Activated T-helper 2 cell treated with anti-CD3 and anti-CD28 coated beads, Interferon-gamma antibody, Interleukin-2, Interleukin-4, amounts not matched to agents 10 μg/mL and 5 μg/mL and 100 μg/mL, durations not matched to agents 14 hours and 24 hours and 36 hours (primary cell): ENCODE measurements around the gene ZNF669. TPM values are rescaled to one million over a fixed set of nuclear protein-coding genes. Genes with fewer than 3 reads are reported as not detected.

Source experiments
- DNase-seq: peaks from one replicate; pipeline ENCODE4 v3.0.0; 2021; ENCODE audit warnings: low spot score
- H3K27ac Mint-ChIP-seq: one replicate; pipeline ENCODE4 v1.8.0; 2021; ENCODE audit warnings: mixed read lengths
- H3K27me3 Mint-ChIP-seq: one replicate; pipeline ENCODE4 v1.8.0; 2021; ENCODE audit warnings: low read depth, mixed read lengths
- H3K36me3 Mint-ChIP-seq: one replicate; pipeline ENCODE4 v1.8.0; 2021; ENCODE audit warnings: low read depth, mixed read lengths
- H3K4me1 Mint-ChIP-seq: one replicate; pipeline ENCODE4 v1.8.0; 2021; ENCODE audit warnings: low read depth, mixed read lengths
- H3K4me3 Mint-ChIP-seq: one replicate; pipeline ENCODE4 v1.8.0; 2021; ENCODE audit warnings: low read depth, mild to moderate bottlenecking, moderate library complexity, mixed read lengths
- H3K9me3 Mint-ChIP-seq: one replicate; pipeline ENCODE4 v1.8.0; 2021; ENCODE audit warnings: mixed read lengths
- intact Hi-C: fragments of 100-400 bp; cut with micrococcal nuclease; formaldehyde crosslinking; loops from one replicate; pipeline ENCODE4 v1.15.1; 2023
- total RNA-seq: library from RNA; stranded (reverse); gene quantifications from 2 replicates; pipeline ENCODE4 v1.2.3, GENCODE V29; 2022

The ZNF669 gene
- total RNA-seq, 1 donor from 2014 or later, result 8.7 TPM

DNA sequence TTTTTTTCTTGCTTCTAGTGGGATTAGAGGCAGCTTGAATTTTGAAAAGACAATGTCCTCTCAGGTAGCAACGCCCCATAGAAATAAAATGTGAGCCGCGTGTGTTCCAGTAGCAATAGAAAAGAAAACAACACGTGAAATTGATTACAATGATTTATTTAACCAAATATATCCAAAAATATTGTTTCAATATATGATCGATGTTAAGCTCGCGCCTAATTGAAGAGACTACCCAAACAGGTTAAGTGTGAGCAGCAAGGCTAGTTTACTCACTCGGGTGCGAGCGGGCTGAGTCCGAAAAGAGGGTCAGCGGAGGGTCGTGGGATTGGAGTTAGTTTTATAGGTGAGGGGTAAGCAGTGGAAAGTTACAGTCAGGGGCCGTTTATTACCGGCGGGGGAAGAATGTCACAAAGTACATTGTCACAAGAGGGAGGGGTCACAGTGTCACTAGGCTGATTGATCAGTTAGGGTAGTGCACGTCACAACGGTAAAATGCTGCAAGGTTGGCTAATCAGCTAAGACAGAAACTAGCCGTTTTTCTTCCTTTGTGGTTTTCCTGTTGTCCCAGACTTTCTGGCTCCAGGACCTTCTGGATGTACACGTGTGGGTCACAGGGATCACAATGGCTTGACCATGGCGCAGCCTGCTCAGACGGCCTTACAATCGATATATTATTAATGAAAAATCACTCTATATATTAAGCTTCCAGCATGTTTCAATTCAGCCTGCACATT, 24.8 kb downstream of the ZNF669 start:
- Mint-ChIP-seq H3K4me3 (peak overlapping the region; percentile 88), H3K27me3 (peaks cover 5% of the 10 kb centered on the region), H3K27ac (no peak overlapping the region), H3K9me3 (peaks cover 18% of the 10 kb centered on the region), H3K36me3 (peaks cover 11% of the 10 kb centered on the region), H3K4me1 (peaks cover 20% of the 10 kb centered on the region)
- no peak for DNase-seq
- intact Hi-C loops, result loop anchor here (2.0 kb wide), 2 partner anchors 131 to 147 kb away; no protein-coding TSS in a partner anchor

GRCh38 chr1:247078258-247079140, 25.7 kb downstream of the ZNF669 start, which contains the start of gene ZNF670:
TSS of gene ZNF670 (minus strand) at chr1:247078811. CDS start at chr1:247078596, 215 bp downstream.
- intact Hi-C loops, result loop anchor here (1.0 to 2.0 kb wide), 4 partner anchors 26 to 253 kb away; partner anchors contain the start of genes ZNF496 and ZNF669
- Mint-ChIP-seq H3K27me3 (peaks cover 5% of the 10 kb centered on the region), H3K4me3 (peak within 1 kb of the TSS; percentile 88), H3K4me1 (peaks cover 20% of the 10 kb centered on the region), H3K36me3 (peaks cover 19% of the 10 kb centered on the region), H3K27ac (peak within 1 kb of the TSS; percentile 84), H3K9me3 (peaks cover 22% of the 10 kb centered on the region)
- peak; percentile 84 for DNase-seq

DNA sequence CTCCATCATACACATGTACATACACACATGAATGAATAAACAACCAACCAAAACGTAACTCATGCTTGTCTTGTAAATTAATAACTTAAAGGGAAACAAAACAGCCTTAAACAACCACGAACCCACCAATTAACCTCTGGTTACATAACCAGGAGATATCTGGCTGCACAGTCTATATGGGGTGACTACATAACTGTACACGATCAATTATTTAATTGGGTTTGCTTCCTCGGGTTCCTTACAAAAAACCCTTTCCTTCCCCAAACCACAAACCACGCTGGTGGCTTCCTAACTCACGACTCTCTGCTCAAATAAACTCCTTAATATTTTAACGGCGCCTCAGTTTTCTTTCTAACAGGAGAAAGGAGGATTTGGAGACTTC, 26.3 kb downstream of the ZNF669 start:
- no peak overlapping the region for H3K27ac Mint-ChIP-seq
- no peak for DNase-seq
- H3K9me3 Mint-ChIP-seq, result peaks cover 27% of the 10 kb centered on the region
- H3K4me1 Mint-ChIP-seq, result peaks cover 20% of the 10 kb centered on the region
- H3K27me3 Mint-ChIP-seq, result peaks cover 5% of the 10 kb centered on the region
- peak overlapping the region; percentile 88 for H3K4me3 Mint-ChIP-seq
- intact Hi-C loops, result loop anchor here (1.0 to 2.0 kb wide), 4 partner anchors 26 to 253 kb away; partner anchors contain the start of genes ZNF496 and ZNF669
- H3K36me3 Mint-ChIP-seq, result peaks cover 23% of the 10 kb centered on the region

- H3K27ac Mint-ChIP-seq, result no peak overlapping the region
- peaks cover 27% of the 10 kb centered on the region for H3K9me3 Mint-ChIP-seq
- peaks cover 23% of the 10 kb centered on the region for H3K36me3 Mint-ChIP-seq
- peaks cover 20% of the 10 kb centered on the region for H3K4me1 Mint-ChIP-seq
- DNase-seq, result no peak
- peak overlapping the region; percentile 88 for H3K4me3 Mint-ChIP-seq
- peaks cover 3% of the 10 kb centered on the region for H3K27me3 Mint-ChIP-seq
- intact Hi-C loops, result no loop called here
Measured at GRCh38 chr1:247077213-247077612, 26.9 kb downstream of the ZNF669 start.

- intact Hi-C loops, result no loop called here
- Mint-ChIP-seq H3K27ac (no peak overlapping the region), H3K27me3 (no peaks in the 10 kb centered on the region)
Measured at GRCh38 chr1:247070645-247071044, 33.5 kb downstream of the ZNF669 start.

GRCh38 chr1:247064304-247064703, 39.9 kb downstream of the ZNF669 start:
- no peaks in the 10 kb centered on the region for H3K27me3 Mint-ChIP-seq
- H3K4me1 Mint-ChIP-seq, result no peaks in the 10 kb centered on the region
- no peak for DNase-seq
- H3K36me3 Mint-ChIP-seq, result peaks cover 24% of the 10 kb centered on the region
- H3K27ac Mint-ChIP-seq, result no peak overlapping the region
- no peak overlapping the region for H3K4me3 Mint-ChIP-seq
- intact Hi-C loops, result no loop called here
- H3K9me3 Mint-ChIP-seq, result peaks cover 78% of the 10 kb centered on the region

More at GRCh38 chr1:247070645-247071044, 33.5 kb downstream of the ZNF669 start:
- H3K9me3 Mint-ChIP-seq, result peaks cover 60% of the 10 kb centered on the region
- H3K4me1 Mint-ChIP-seq, result no peaks in the 10 kb centered on the region
- H3K36me3 Mint-ChIP-seq, result peaks cover 31% of the 10 kb centered on the region
- H3K4me3 Mint-ChIP-seq, result no peak overlapping the region
- DNase-seq, result no peak

DNA sequence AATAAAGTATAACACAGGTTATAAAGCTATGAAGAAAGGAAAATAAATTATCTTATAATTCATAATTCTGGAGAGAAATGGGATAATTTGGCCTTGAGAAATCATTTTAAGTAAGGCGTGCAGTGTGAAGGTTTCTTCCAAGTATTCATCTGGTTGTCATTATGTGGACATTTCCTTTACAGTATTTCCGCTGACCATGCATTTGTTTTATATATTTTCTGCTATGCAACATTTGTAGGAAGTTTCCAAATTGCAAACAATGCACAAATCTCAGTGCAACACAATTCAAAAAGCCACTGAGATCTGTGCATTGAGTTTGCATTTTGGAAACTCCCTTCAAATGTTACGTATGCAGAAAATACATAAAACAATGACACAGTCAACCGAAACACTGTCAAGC, 43.4 kb downstream of the ZNF669 start:
- Mint-ChIP-seq H3K36me3 (peaks cover 28% of the 10 kb centered on the region), H3K9me3 (peaks cover 87% of the 10 kb centered on the region), H3K4me1 (peaks cover 2% of the 10 kb centered on the region), H3K27ac (no peak overlapping the region), H3K4me3 (no peak overlapping the region), H3K27me3 (no peaks in the 10 kb centered on the region)
- no peak for DNase-seq
- intact Hi-C loops, result no loop called here

DNA sequence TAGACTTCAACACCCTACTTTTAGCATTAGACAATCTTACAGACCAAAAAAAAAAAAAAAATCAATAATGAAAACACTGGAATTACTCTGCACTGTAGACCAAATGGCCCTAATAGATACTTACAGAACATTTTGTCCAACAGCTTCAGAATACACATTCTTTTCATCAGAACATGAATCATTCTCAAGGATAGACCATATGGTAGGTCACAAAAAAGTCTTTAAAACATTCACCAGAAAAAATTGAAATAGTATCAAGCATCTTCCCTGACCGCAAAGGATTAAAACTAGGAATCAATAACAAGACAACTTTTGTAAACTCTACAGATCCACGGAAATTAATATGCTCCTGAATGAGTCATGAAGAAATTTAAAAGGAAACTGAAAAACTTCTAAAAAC, 48.1 kb downstream of the ZNF669 start:
- no peak overlapping the region for H3K4me3 Mint-ChIP-seq
- peaks cover 19% of the 10 kb centered on the region for H3K36me3 Mint-ChIP-seq
- H3K4me1 Mint-ChIP-seq, result peaks cover 2% of the 10 kb centered on the region
- H3K9me3 Mint-ChIP-seq, result peaks cover 78% of the 10 kb centered on the region
- intact Hi-C loops, result no loop called here
- no peaks in the 10 kb centered on the region for H3K27me3 Mint-ChIP-seq
- no peak overlapping the region for H3K27ac Mint-ChIP-seq
- DNase-seq, result no peak

- intact Hi-C loops, result no loop called here
- Mint-ChIP-seq H3K27ac (no peak overlapping the region), H3K4me3 (no peak overlapping the region), H3K36me3 (peaks cover 19% of the 10 kb centered on the region), H3K4me1 (peaks cover 2% of the 10 kb centered on the region), H3K27me3 (no peaks in the 10 kb centered on the region), H3K9me3 (peaks cover 72% of the 10 kb centered on the region)
- no peak for DNase-seq
Measured at GRCh38 chr1:247054992-247055415, 49.2 kb downstream of the ZNF669 start.

Other genes starting within 250 kb of the ZNF669 start
- gene AHCTF1, start 172.4 kb downstream of the ZNF669 start, total RNA-seq, result 47.2 and 47.7 TPM in 2 replicates
- 1.2 and 1.5 TPM in 2 replicates for gene ZNF695, start 96.3 kb downstream of the ZNF669 start, total RNA-seq
- gene ZNF670, start 25.5 kb downstream of the ZNF669 start, total RNA-seq, result 2.3 and 3.0 TPM in 2 replicates
- 14.0 and 16.9 TPM in 2 replicates for gene ZNF124, start 67.7 kb upstream of the ZNF669 start, total RNA-seq
- gene VN1R5, start 151.7 kb upstream of the ZNF669 start, total RNA-seq, result not detected in 2 replicates
- 19.2 and 19.4 TPM in 2 replicates for gene ZNF496, start 227.5 kb upstream of the ZNF669 start, total RNA-seq